Breast epithelium (tissue), 4 donors: ENCODE data around the gene PRXL2A. TPM values are rescaled to one million over a fixed set of nuclear protein-coding genes. Genes with fewer than 3 reads are reported as not detected.

Experiments
- DNase-seq, 2 donors: peaks; one replicate each; pipeline ENCODE4 v3.0.0-alpha.2; 2019; ENCODE audit warnings: low spot score in 2 of 2
- H3K27ac ChIP-seq, 2 donors: fragments of 200-600 bp; sonication (generic) in 1 of 2; one replicate each; pipeline ENCODE4 v1.5.1; 2016 to 2019; ENCODE audit warnings: mild to moderate bottlenecking in 1 of 2
- H3K27me3 ChIP-seq, 2 donors: fragments of 200-600 bp; sonication (generic) in 1 of 2; one replicate each; pipeline versions ENCODE4 v1.5.1 to v1.6.0; 2017 to 2019; ENCODE audit warnings: control low read depth in 1 of 2, mild to moderate bottlenecking in 1 of 2
- H3K36me3 ChIP-seq: fragments of 200-600 bp; one replicate; pipeline ENCODE4 v1.5.1; 2019
- H3K4me1 ChIP-seq, 2 donors: fragments of 200-600 bp; sonication (generic); one replicate each; pipeline ENCODE4 v1.5.1; 2016 to 2019; ENCODE audit warnings: control low read depth in 1 of 2
- H3K4me3 ChIP-seq, 3 donors: fragments of 200-600 bp; sonication (generic); 1 replicate in 2 of 3; 2 replicates in 1 of 3; pipeline ENCODE4 v1.5.1; 2016 to 2019; ENCODE audit warnings: mild to moderate bottlenecking in 3 of 3, moderate library complexity in 2 of 3
- H3K9me3 ChIP-seq, 2 donors: fragments of 200-600 bp; sonication (generic) in 1 of 2; one replicate each; pipeline ENCODE4 v1.5.1; 2016 to 2019; ENCODE audit warnings: control low read depth in 1 of 2
- CTCF ChIP-seq, 3 donors: fragments of 450-650 bp; IDR thresholded peaks; one replicate each; pipeline ENCODE4 v1.5.1; 2016 to 2017; ENCODE audit warnings: antibody characterized with exemption in 3 of 3, mild to moderate bottlenecking in 3 of 3, moderate library complexity in 3 of 3
- POLR2A ChIP-seq: fragments of 450-650 bp; IDR thresholded peaks from one replicate; pipeline ENCODE4 v1.6.1; 2016; ENCODE audit warnings: antibody characterized with exemption, mild to moderate bottlenecking, moderate library complexity
- POLR2AphosphoS5 ChIP-seq, 3 donors: sonication (generic); formaldehyde crosslinking; IDR thresholded peaks; one replicate each; pipeline ENCODE4 v1.6.1; 2017; ENCODE audit warnings: antibody characterized with exemption in 3 of 3
- intact Hi-C: fragments of 100-400 bp; cut with DNase I; formaldehyde crosslinking; loops from one replicate; pipeline ENCODE4 v1.15.1; 2023; ENCODE audit warnings: low total_unique reads
- total RNA-seq, 3 donors: library from RNA; depleted of rRNA; stranded (reverse); fragments of >200 nt; gene quantifications; one replicate each; pipeline ENCODE4 v1.1.0, GENCODE V29; 2016

Gene PRXL2A
- total RNA-seq, 3 donors from 2014 or later = 82.3 to 547 (median 88.4) TPM

GRCh38 chr10:80436446-80437098 is 28.2 kb downstream of the PRXL2A start:
- intact Hi-C loops = no loop called here
- Histone ChIP-seq H3K27me3 (no peaks in the 10 kb centered on the region), H3K4me3 (no peak overlapping the region), H3K4me1 (no peaks in the 10 kb centered on the region), H3K36me3 (no peaks in the 10 kb centered on the region), H3K9me3 (no peaks in the 10 kb centered on the region), H3K27ac (no peak overlapping the region)
- no peak for DNase-seq
- TF ChIP-seq CTCF (IDR thresholded peaks at IDR 0.05) (no peak), POLR2AphosphoS5 (IDR thresholded peaks at IDR 0.05) (no peak), POLR2A (no peak)

GRCh38 chr10:80437227-80437626 is 28.9 kb downstream of the PRXL2A start:
- Histone ChIP-seq H3K4me1 (no peaks in the 10 kb centered on the region), H3K36me3 (no peaks in the 10 kb centered on the region), H3K27me3 (no peaks in the 10 kb centered on the region), H3K9me3 (no peaks in the 10 kb centered on the region), H3K4me3 (no peak overlapping the region), H3K27ac (no peak overlapping the region)
- TF ChIP-seq POLR2AphosphoS5 (IDR thresholded peaks at IDR 0.05) (no peak), CTCF (IDR thresholded peaks at IDR 0.05) (no peak), POLR2A (no peak)
- intact Hi-C loops = no loop called here
- no peak for DNase-seq

GRCh38 chr10:80441831-80442230 is 33.5 kb downstream of the PRXL2A start:
- Histone ChIP-seq H3K27ac (no peak overlapping the region), H3K9me3 (no peaks in the 10 kb centered on the region), H3K4me3 (no peak overlapping the region), H3K36me3 (no peaks in the 10 kb centered on the region), H3K4me1 (no peaks in the 10 kb centered on the region), H3K27me3 (no peaks in the 10 kb centered on the region)
- intact Hi-C loops = no loop called here
- DNase-seq = no peak
- no peak for TF ChIP-seq POLR2A
- TF ChIP-seq CTCF (IDR thresholded peaks at IDR 0.05) = no peak
- no peak for TF ChIP-seq POLR2AphosphoS5 (IDR thresholded peaks at IDR 0.05)

GRCh38 chr10:80442879-80443278 is 34.5 kb downstream of the PRXL2A start:
- Histone ChIP-seq H3K9me3 (no peaks in the 10 kb centered on the region), H3K36me3 (no peaks in the 10 kb centered on the region), H3K27ac (no peak overlapping the region), H3K4me3 (no peak overlapping the region), H3K27me3 (no peaks in the 10 kb centered on the region), H3K4me1 (no peaks in the 10 kb centered on the region)
- intact Hi-C loops = no loop called here
- TF ChIP-seq CTCF (IDR thresholded peaks at IDR 0.05) (no peak), POLR2AphosphoS5 (IDR thresholded peaks at IDR 0.05) (no peak), POLR2A (no peak)
- no peak for DNase-seq

- Histone ChIP-seq H3K4me1 (no peaks in the 10 kb centered on the region), H3K9me3 (no peaks in the 10 kb centered on the region), H3K27me3 (no peaks in the 10 kb centered on the region), H3K27ac (peak overlapping the region in 1 of 2 donors; percentile 30), H3K36me3 (no peaks in the 10 kb centered on the region), H3K4me3 (no peak overlapping the region)
- DNase-seq = no peak
- intact Hi-C loops = no loop called here
- no peak for TF ChIP-seq POLR2A
- TF ChIP-seq CTCF (IDR thresholded peaks at IDR 0.05) = peak in 2 of 3 donors; percentile 20 to 22
Observed at GRCh38 chr10:80443531-80443974, 35.2 kb downstream of the PRXL2A start.
